Heart left ventricle (tissue), 16 donors: ENCODE results near the gene OR2A25. TPM values are rescaled to one million over a fixed set of nuclear protein-coding genes. Genes with fewer than 3 reads are reported as not detected.
A peak's percentile ranks its signal among the peaks of the same experiment; 100 is the strongest.

Experiments used
- ATAC-seq, 4 donors: fragments of 200-7000 bp; cut with Tn5 transposase; one replicate each; pipeline ENCODE4 v1.9.1; 2020 to 2022; ENCODE audit warnings: moderate library complexity in 4 of 4, mild to moderate bottlenecking in 3 of 4, moderate number of reproducible peaks in 1 of 4
- DNase-seq, 5 donors: peaks; one replicate each; pipeline ENCODE4 v3.0.0-alpha.2; 2020
- H3K27ac ChIP-seq, 12 donors: fragments of 200-600 bp; sonication (generic) in 4 of 12; one replicate each; pipeline versions ENCODE4 v1.5.0 to v1.8.0; 2016 to 2022; ENCODE audit warnings: mild to moderate bottlenecking in 2 of 12
- H3K27me3 ChIP-seq, 9 donors: fragments of 200-600 bp; sonication (generic) in 2 of 9; one replicate each; pipeline versions ENCODE4 v1.5.1 to v1.8.0; 2016 to 2022; ENCODE audit warnings: mild to moderate bottlenecking in 3 of 9
- H3K36me3 ChIP-seq, 9 donors: fragments of 200-600 bp; sonication (generic) in 2 of 9; one replicate each; pipeline versions ENCODE4 v1.5.0 to v1.8.0; 2018 to 2022; ENCODE audit warnings: mild to moderate bottlenecking in 2 of 9
- H3K4me1 ChIP-seq, 12 donors: fragments of 200-600 bp; sonication (generic) in 4 of 12; one replicate each; pipeline versions ENCODE4 v1.5.0 to v1.8.0; 2016 to 2022; ENCODE audit warnings: mild to moderate bottlenecking in 3 of 12
- H3K4me3 ChIP-seq, 12 donors: fragments of 200-600 bp; sonication (generic) in 4 of 12; one replicate each; pipeline versions ENCODE4 v1.5.0 to v1.8.0; 2017 to 2022; ENCODE audit warnings: mild to moderate bottlenecking in 9 of 12, moderate library complexity in 4 of 12
- H3K9me3 ChIP-seq, 12 donors: fragments of 200-600 bp; sonication (generic) in 4 of 12; one replicate each; pipeline versions ENCODE4 v1.5.0 to v1.8.0; 2016 to 2022; ENCODE audit warnings: mild to moderate bottlenecking in 1 of 12
- CTCF ChIP-seq, 12 donors: fragments of 200-600 bp; sonication (generic) in 4 of 12; IDR thresholded peaks; one replicate each; pipeline versions ENCODE4 v1.5.0 to v1.8.0; 2018 to 2022; ENCODE audit warnings: antibody characterized with exemption in 12 of 12, mild to moderate bottlenecking in 5 of 12
- POLR2A ChIP-seq, 2 donors: fragments of 450-650 bp; IDR thresholded peaks; one replicate each; pipeline ENCODE4 v1.6.1; 2017; ENCODE audit warnings: antibody characterized with exemption in 2 of 2, mild to moderate bottlenecking in 2 of 2, moderate library complexity in 2 of 2
- WGBS, 4 donors: extraction: QIAGEN DNeasy Blood & Tissue Kit in 2 of 4; methylation state at CpG; one replicate each; pipeline versions ENCODE4 v1.1.5 to v1.1.7; 2013 to 2018; 5-methylcytosine and 5-hydroxymethylcytosine counted together
- intact Hi-C, 10 donors: fragments of 100-400 bp; cut with DNase I; formaldehyde crosslinking; loops; one replicate each; pipeline versions ENCODE4 v1.11.1 to v1.14.2; 2022
- long read RNA-seq, 3 donors: library from polyadenylated mRNA; unstranded; transcript quantifications; one replicate each; pipeline ENCODE4 v2.0.0, GENCODE V29; 2020 to 2021
- polyA plus RNA-seq, 2 donors: library from polyadenylated mRNA; stranded (reverse); fragments of 200-250 nt; gene quantifications; one replicate each; pipeline ENCODE4 v1.2.3, GENCODE V29; 2013
- total RNA-seq, 9 donors: library from RNA; depleted of rRNA in 2 of 9; stranded (reverse); fragments of >200 nt in 2 of 9; fragmentation: NEBNext Ultra II Directional in 3 of 9; extraction: Animal tissue kit (Norgen Biotek cat#: 25700) in 3 of 9; gene quantifications; one replicate each; pipeline versions ENCODE4 v1.1.0 to v1.2.4, GENCODE V29; 2016 to 2023
- donor health status: ischemic (EF 13 %, LVEDD 7.1; RV severe dilation, severe dysfunction).
- donor health status: healthy with polysubstance abuse.
- donor health status: DM: no; HTN: yes; CAD: no.
- donor health status: DM: no; HTN: no; CAD: no.
- donor health status: ischemic (EF 25% LVEDD 6.9; RV normal size, moderate dysfunction).
- donor health status: ischemic (EF 25% LVEDD 5.7; RV mildly dilated, moderate dysfunction).
- donor health status: healthy.
- donor health status: DM: yes; HTN: yes; CAD: no.
- donor health status: ischemic (EF 35%, LVEDD 5.7; RV mildly dilated, moderate dysfunction).
- donor health status: nonischemic (EF 11% LVEDD 7.7; RV severe dilation, severe dysfunction).
- donor health status: DM: yes; HTN: yes; CAD: no.
- donor health status: PGD.
- donor health status: ischemic (EF 29% LVEDD 5.4; RV normal size, mild dysfunction).
- donor health status: nonischemic (EF 23%, LVEDD 6.1; RV moderate dilation, normal function).

The OR2A25 gene
- total RNA-seq, result not detected
- not detected for polyA plus RNA-seq
- long read RNA-seq, donor 1, result 0 reads
- long read RNA-seq, donor 2, result 0 reads
- long read RNA-seq, donor 3, result 0 reads

- no peak within 1 kb of the TSS for H3K27ac ChIP-seq
- ATAC-seq (no peak), DNase-seq (no peak)
- no peak within 1 kb of the TSS for H3K4me3 ChIP-seq
- H3K27me3 ChIP-seq, result no peaks in the 10 kb centered on the region
- 69 to 83% (median 76%) methylated on average over 1 of the region's 1 CpG for WGBS, 4 donors
- peaks cover 0 to 4% (median 0%) of the 10 kb centered on the region in 12 donors for H3K9me3 ChIP-seq
- intact Hi-C loops, result no loop called here
- no peaks in the 10 kb centered on the region for H3K4me1 ChIP-seq
- TF ChIP-seq POLR2A (IDR thresholded peaks at IDR 0.05) (no peak), CTCF (IDR thresholded peaks at IDR 0.05) (no peak)
- H3K36me3 ChIP-seq, result no peaks in the 10 kb centered on the region
These were observed at the start of gene OR2A25 for GRCh38 chr7:144069511-144069910. TSS of gene OR2A25 (plus strand) at chr7:144069811. CDS start at chr7:144074220, 4,409 bp downstream.

GRCh38 chr7:144020340-144020739, 49.3 kb upstream of the OR2A25 start:
- no peaks in the 10 kb centered on the region for H3K9me3 ChIP-seq
- intact Hi-C loops, result loop anchor here in 3 of 10 donors (10.0 kb wide), 1 partner anchor 116 kb away; the partner anchor contains the start of gene TCAF1 (in 3 of the 3)
- H3K4me3 ChIP-seq, result no peak overlapping the region
- H3K36me3 ChIP-seq, result no peaks in the 10 kb centered on the region
- H3K27ac ChIP-seq, result peak overlapping the region in 5 of 12 donors; percentile 38 to 73 (median 43)
- ATAC-seq (peak in 3 of 4 donors; percentile 63 to 75 (median 67)), DNase-seq (peak in 1 of 5 donors; percentile 33)
- WGBS, 4 donors, result 46 to 63% (median 48%) methylated on average over 3 of the region's 3 CpGs
- H3K4me1 ChIP-seq, result peaks cover 0 to 15% (median 0%) of the 10 kb centered on the region in 12 donors
- H3K27me3 ChIP-seq, result no peaks in the 10 kb centered on the region
- TF ChIP-seq POLR2A (IDR thresholded peaks at IDR 0.05) (no peak), CTCF (IDR thresholded peaks at IDR 0.05) (no peak)

GRCh38 chr7:144022169-144022568, 47.4 kb upstream of the OR2A25 start:
- ATAC-seq, result no peak
- Histone ChIP-seq H3K4me3 (no peak overlapping the region), H3K27me3 (no peaks in the 10 kb centered on the region), H3K4me1 (peaks cover 0 to 15% (median 0%) of the 10 kb centered on the region in 12 donors), H3K36me3 (no peaks in the 10 kb centered on the region), H3K9me3 (no peaks in the 10 kb centered on the region), H3K27ac (no peak overlapping the region)
- DNase-seq, result no peak
- intact Hi-C loops, result loop anchor here in 3 of 10 donors (10.0 kb wide), 1 partner anchor 117 kb away; the partner anchor contains the start of gene TCAF1 (in 3 of the 3)
- TF ChIP-seq POLR2A (IDR thresholded peaks at IDR 0.05) (no peak), CTCF (IDR thresholded peaks at IDR 0.05) (no peak)

- Histone ChIP-seq H3K4me3 (no peak overlapping the region), H3K36me3 (no peaks in the 10 kb centered on the region), H3K27me3 (no peaks in the 10 kb centered on the region), H3K4me1 (peaks cover 0 to 15% (median 0%) of the 10 kb centered on the region in 12 donors), H3K9me3 (no peaks in the 10 kb centered on the region), H3K27ac (no peak overlapping the region)
- intact Hi-C loops, result loop anchor here in 3 of 10 donors (10.0 kb wide), 1 partner anchor 118 kb away; the partner anchor contains the start of gene TCAF1 (in 3 of the 3)
- DNase-seq, result no peak
- no peak for ATAC-seq
- TF ChIP-seq CTCF (IDR thresholded peaks at IDR 0.05) (no peak), POLR2A (IDR thresholded peaks at IDR 0.05) (no peak)
- WGBS, 4 donors, result 88 to 92% (median 90%) methylated on average over 4 of the region's 4 CpGs
These were observed 46.3 kb upstream of the OR2A25 start for GRCh38 chr7:144023171-144023827.
